ENCODE results near the gene TRAF2.

TRAF2 gene

DNA sequence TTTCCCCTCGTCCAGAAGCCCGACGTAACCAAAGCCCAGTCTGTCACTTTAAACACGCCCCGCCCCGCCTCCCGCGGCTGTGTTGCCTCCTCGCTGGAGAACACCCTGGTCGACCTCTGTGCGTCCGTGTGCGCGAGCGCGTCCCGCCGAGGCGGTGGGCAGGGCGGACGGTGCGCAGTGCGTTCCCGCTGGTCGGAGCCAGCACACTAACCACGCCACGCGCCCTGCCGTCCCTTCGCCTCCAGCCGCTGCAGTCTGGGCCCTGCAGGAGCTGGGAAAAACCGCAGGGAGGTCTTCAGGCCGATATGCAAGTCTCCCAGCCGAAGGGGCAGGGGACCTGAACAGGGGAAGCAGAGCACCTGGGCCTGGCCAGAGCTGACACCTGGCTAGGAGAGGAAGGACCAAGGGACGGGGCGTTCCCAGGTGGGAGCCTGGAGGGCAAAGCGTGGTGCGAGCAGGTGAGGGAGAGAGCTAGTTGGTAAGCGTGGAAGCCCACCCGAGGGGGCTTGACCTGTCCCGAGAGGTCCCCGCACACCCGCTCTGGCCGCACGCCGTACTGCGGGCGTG, 38.4 kb upstream of the TRAF2 start:
- FAIRE-seq = no peak

- FAIRE-seq = no peak
Observed at GRCh38 chr9:136848393-136849037, 37.8 kb upstream of the TRAF2 start.

DNA sequence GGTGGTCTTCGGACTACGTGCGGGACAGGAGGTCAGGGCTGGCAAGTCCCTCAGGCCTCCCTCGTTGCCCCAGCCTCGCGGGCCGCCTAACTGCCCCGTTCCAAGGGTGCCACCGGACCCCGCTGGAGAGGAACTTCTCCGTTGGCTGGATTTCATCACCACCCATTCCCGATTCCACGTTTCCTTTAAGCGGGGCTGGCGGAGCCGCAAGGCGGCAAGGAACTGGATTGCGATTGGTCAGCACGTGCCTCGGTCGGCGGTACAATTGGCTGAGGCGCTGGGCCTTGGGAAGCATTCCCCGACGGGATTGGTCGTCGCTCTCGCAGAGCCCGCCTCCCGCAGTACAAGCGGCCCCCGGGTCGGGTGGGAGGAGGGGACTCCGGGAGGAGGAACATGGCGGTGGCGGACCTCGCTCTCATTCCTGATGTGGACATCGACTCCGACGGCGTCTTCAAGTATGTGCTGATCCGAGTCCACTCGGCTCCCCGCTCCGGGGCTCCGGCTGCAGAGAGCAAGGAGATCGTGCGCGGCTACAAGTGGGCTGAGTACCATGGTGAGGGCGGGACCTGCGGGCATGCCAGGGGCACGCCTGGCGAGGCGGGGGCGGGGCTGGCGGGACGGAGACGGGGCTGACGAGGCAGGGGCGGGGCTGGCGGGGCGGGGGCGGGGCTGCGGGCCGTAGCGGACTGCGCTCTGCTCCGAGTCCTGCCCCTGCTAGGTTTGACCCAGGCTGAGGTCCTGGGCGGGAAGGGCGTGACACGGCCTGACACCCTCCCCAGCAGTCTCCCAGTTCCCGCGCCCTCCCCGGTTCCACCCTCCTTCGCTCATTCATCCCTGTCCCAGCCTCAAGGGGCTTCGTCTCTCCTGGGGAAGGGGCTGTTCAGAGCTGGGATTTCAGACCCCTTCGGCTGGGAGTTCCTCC, 37.0 kb upstream of the TRAF2 start, which contains the start of gene PHPT1:
Gene PHPT1 (plus strand): TSS at position 372 of the 922 bp plus-strand sequence. CDS start 22 bp downstream, at position 394.
- peak; percentile 98 for FAIRE-seq

DNA sequence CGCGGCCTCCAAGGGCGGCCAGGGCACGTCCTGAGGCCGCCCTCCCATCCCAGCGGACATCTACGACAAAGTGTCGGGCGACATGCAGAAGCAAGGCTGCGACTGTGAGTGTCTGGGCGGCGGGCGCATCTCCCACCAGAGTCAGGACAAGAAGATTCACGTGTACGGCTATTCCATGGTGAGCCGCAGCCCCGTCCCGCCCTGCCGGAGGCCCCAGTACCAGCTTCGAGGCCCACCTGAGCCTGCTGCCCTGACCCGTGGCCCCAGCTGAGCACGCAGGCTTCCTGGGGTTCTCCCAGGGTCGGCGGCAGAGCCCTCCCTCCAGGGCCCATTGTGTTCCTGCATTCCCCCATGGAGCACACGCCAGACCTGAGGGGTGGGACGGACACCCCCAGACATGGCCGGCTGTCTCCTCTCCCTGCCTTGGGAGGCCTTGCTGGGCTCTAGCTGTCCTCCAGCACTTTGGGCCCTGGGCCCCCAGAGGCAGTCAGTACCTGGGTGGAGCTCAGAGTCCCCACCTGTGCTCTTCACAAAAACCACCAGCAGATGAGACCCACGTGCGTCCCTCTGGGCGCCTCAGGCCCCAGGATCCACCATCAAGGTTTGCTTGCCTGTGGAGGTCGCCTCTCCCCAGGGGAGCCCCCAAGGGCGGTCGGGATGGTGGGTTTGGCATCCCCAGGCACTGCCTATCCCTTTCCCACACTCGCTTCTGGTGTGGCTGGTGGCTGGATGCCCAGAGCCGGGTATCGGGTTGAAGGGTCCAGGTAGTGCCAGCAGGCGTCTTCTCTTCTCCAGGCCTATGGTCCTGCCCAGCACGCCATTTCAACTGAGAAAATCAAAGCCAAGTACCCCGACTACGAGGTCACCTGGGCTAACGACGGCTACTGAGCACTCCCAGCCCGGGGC, 36.1 kb upstream of the TRAF2 start:
- FAIRE-seq = no peak

DNA sequence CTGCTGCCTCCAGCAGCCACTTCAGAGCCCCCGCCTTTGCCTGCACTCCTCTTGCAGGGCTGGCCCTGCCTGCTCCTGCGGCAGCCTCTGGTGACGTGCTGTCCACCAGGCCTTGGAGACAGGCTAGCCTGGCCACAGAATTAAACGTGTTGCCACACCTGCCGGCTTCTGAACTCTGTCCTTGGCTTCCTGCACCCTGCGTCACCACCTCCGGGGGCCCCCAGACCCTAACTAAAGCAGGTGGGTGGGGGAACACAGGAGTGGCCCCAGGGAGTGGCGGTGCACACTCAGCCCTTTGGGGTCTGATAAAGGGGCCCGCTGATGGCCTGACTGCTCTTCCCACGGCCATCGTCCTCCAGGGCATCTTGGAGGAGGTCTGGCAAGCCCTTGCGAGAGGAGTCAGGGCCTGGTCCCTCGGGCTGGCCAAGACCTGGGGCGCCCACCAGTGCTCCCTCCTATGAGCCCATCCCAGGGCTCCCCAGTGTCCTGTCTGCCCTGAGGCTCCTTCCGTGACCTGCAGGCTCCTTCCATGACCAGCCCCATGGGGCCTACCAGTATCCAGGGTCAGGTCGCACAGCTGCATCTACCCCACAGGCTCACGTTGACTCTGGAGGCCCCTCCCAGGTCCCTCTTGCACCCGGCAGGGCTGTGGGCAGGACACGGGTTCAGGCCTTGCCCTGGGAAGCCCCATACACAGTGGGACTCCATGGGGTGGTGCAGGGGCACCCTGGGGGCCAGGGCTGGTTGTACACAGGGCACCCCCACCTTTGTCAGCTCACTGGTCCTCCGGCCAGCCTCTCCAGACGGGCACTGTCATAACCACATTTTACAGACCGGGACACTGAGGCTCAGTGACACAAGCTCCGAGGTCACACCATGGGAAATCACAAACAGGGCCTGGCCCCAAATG, 35.2 kb upstream of the TRAF2 start:
- FAIRE-seq = no peak

DNA sequence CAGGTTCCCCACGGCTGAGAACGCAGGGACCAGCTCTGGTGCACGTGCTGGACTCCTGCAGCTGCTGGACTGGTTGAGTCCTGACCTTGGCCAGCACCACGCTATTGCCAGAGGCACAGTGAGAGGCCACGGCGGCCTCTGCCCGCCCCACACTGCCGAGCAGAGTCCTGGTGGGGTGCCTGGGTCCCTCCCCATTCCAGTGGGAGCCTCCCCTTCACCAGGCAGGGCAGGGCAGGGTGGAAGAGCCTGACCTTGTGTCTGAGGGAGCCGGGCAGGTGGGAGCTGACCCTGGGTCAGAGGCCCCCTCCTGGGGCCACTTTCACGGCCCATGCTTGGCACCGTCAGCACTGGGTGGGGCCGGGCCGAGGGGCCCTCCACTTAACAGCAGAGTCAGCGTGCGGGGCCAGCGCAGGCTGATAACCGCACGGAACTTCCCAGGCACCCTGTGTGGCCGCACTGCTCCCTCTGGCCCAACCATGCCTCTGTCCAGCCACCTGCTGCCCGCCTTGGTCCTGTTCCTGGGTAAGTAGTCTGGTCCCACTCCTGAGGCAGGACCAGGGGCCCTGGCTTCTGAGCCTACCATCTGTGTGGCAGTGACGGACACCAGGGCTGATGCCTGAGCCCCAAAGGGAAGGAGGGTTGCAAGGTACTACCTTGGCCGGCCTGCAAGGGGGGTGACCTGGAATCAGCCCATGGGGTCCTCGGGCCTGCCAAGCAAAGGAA, 34.2 kb upstream of the TRAF2 start, which contains the start of gene MAMDC4:
Gene MAMDC4 (plus strand): TSS at position 406 of the 723 bp plus-strand sequence. CDS start 71 bp downstream, at position 477.
- FAIRE-seq = no peak

DNA sequence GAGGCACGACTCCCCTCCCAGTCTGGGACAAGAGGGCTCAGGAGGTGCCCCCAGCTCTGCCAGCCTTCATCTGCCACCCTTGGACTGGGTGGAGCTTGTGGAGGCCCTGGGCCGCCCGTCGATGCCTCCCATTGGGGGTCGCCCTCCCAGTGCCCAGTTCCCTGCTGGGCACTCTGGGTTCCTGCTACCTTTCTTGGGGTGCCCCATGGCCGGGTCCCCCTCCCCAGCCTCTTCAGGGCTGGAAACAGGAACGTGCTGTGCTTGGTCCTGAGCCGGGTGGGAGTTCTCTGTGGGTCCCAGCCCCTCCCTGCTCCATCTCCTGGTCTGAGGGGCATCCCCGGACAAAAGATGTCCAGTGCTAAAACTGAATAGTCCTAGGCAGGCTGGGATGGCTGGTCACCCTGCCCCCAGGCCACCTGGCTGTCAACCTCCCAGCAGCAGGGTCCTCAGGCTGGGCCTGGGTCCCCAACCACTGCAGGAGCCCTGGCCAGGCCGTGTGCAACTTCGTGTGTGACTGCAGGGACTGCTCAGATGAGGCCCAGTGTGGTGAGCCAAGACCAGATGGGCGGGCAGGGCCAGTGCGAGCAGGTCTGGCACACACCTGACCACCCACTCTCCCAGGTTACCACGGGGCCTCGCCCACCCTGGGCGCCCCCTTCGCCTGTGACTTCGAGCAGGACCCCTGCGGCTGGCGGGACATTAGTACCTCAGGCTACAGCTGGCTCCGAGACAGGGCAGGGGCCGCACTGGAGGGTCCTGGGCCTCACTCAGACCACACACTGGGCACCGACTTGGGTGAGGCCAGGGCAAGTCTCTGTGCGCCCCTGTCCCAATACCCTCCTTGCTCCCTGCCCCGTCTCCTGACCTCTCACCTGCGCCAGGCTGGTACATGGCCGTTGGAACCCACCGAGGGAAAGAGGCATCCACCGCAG, 33.4 kb upstream of the TRAF2 start:
- FAIRE-seq = no peak

- FAIRE-seq = no peak
Observed at GRCh38 chr9:136853596-136854112, 32.7 kb upstream of the TRAF2 start.

- FAIRE-seq = no peak
Observed at GRCh38 chr9:136854113-136854841, 32.0 kb upstream of the TRAF2 start.

- FAIRE-seq = no peak
Observed at GRCh38 chr9:136854842-136855460, 31.4 kb upstream of the TRAF2 start.

- FAIRE-seq = no peak
Observed at GRCh38 chr9:136855461-136856078, 30.7 kb upstream of the TRAF2 start.

GRCh38 chr9:136856079-136856476, 30.2 kb upstream of the TRAF2 start:
- FAIRE-seq = no peak

- no peak for FAIRE-seq
Observed at GRCh38 chr9:136856541-136857141, 29.7 kb upstream of the TRAF2 start.

DNA sequence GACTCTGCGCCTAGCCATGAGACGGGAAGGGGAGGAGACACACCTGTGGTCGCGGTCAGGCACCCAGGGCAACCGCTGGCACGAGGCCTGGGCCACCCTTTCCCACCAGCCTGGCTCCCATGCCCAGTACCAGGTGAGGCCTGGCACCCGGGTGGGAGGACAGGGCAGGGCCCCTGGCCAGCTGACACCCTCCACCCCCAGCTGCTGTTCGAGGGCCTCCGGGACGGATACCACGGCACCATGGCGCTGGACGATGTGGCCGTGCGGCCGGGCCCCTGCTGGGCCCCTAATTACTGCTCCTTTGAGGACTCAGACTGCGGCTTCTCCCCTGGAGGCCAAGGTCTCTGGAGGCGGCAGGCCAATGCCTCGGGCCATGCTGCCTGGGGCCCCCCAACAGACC, 29.1 kb upstream of the TRAF2 start:
- FAIRE-seq = no peak

DNA sequence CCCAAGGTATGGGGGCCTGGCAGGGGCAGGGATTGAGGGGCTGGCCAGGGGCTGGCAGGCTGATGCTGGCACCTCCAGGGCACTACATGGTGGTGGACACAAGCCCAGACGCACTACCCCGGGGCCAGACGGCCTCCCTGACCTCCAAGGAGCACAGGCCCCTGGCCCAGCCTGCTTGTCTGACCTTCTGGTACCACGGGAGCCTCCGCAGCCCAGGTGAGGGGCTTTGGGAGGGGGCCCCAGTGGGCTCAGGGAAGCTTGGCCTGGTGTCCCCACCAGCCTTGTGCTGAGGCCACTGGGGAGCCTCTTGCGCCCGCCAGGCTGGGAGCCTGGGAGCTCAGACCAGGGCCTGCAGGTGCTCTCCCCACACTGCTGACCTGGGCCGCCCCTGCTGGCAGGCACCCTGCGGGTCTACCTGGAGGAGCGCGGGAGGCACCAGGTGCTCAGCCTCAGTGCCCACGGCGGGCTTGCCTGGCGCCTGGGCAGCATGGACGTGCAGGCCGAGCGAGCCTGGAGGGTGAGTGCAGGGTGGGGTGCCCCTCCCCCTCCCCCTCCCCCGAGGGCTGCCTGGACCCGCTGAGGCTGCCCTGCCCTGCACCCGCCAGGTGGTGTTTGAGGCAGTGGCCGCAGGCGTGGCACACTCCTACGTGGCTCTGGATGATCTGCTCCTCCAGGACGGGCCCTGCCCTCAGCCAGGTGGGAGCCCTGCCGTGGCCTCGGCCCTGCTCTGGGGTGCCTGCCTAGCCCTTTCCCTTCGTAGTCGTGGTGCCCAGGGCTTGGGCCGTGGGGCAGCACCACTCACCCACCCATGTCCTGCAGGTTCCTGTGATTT, 28.5 kb upstream of the TRAF2 start:
- FAIRE-seq = no peak

GRCh38 chr9:136858452-136858843, 27.9 kb upstream of the TRAF2 start:
- no peak for FAIRE-seq
